Measurements from ENCODE around the gene EVA1C. TPM values are rescaled to one million over a fixed set of nuclear protein-coding genes. Genes with fewer than 3 reads are reported as not detected.
A peak's percentile ranks its signal among the peaks of the same experiment; 100 is the strongest.

The EVA1C gene
- total RNA-seq, 4 donors from 2014 or later: 22.4 to 35.1 (median 30.3) TPM

DNA sequence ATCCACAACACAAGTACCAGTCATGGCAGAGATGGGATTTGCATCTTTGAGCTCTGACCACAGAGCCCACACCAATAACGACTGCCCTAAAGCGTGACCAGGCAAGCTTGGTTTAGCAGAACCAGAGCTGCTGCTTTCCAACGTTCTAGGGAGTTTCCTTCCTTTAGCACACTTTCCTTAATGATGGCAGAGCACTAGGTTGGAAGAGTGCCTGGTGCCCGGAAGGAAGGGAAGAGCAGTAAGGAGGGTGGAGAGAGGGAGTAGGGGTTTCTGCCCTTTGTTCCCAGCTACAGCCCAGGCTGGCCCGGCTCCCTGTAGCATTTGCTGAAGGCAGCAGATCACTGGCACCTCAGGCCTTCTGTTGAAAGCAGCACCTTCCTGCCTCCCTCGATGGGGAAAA is 6.1 kb upstream of the EVA1C start:
- Histone ChIP-seq H3K36me3 (no peaks in the 10 kb centered on the region), H3K4me1 (peaks cover 0 to 11% (median 2%) of the 10 kb centered on the region in 4 donors), H3K4me3 (no peak overlapping the region), H3K27ac (peak overlapping the region in 1 of 4 donors; percentile 32), H3K9me3 (no peaks in the 10 kb centered on the region), H3K27me3 (no peaks in the 10 kb centered on the region)
- peak in 2 of 3 donors; percentile 53 to 60 for DNase-seq
- TF ChIP-seq, protein P1, sequence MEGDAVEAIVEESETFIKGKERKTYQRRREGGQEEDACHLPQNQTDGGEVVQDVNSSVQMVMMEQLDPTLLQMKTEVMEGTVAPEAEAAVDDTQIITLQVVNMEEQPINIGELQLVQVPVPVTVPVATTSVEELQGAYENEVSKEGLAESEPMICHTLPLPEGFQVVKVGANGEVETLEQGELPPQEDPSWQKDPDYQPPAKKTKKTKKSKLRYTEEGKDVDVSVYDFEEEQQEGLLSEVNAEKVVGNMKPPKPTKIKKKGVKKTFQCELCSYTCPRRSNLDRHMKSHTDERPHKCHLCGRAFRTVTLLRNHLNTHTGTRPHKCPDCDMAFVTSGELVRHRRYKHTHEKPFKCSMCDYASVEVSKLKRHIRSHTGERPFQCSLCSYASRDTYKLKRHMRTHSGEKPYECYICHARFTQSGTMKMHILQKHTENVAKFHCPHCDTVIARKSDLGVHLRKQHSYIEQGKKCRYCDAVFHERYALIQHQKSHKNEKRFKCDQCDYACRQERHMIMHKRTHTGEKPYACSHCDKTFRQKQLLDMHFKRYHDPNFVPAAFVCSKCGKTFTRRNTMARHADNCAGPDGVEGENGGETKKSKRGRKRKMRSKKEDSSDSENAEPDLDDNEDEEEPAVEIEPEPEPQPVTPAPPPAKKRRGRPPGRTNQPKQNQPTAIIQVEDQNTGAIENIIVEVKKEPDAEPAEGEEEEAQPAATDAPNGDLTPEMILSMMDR (IDR thresholded peaks at IDR 0.05): no peak
- TF ChIP-seq POLR2A (IDR thresholded peaks at IDR 0.05): no peak

DNA sequence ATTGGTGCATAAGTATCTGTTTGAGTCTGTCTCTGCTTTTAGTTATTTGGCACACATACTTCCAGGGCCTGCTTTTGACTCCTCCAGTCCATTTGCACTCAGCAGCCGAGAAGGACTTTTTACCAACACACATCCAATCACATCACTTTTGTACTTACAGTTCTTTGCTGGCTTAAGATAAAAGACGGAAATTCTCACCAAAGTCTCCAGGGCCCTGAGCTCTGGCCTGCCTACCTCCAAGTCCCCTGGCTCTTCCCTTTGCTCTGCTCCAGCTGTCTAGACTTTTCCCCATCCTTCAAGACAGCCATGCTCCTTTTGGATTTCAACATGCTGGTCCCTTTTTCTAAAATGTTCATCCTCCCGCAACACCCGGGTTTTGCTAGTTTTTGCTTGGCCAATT is 2.2 kb upstream of the EVA1C start:
- no peak for DNase-seq
- TF ChIP-seq, protein P1 (IDR thresholded peaks at IDR 0.05): no peak
- no peak for TF ChIP-seq POLR2A (IDR thresholded peaks at IDR 0.05)
- Histone ChIP-seq H3K36me3 (no peaks in the 10 kb centered on the region), H3K27ac (peak overlapping the region in 2 of 4 donors; percentile 94 to 97), H3K9me3 (no peaks in the 10 kb centered on the region), H3K27me3 (no peaks in the 10 kb centered on the region), H3K4me1 (peaks cover 0 to 19% (median 2%) of the 10 kb centered on the region in 4 donors), H3K4me3 (no peak overlapping the region)

DNA sequence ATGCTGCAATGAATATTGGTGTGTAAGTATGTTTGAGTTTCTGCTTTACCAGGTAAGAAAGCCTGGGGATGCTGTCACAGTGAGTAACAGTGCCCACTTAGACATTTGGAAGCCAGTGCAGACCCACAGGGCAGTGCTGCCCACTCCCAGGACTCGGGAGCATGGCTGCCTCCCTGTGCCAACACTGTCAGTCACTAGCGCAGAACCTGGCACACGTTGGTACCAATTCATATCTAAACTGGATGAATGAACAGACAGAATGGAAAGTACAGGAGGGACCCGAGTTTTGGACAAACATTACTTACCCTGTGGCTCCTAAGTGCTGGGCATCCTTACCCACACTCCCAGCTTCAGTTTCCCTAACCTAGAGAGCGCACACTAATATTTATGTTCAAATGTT is 1.6 kb upstream of the EVA1C start:
- Histone ChIP-seq H3K36me3 (no peaks in the 10 kb centered on the region), H3K4me1 (peaks cover 0 to 19% (median 2%) of the 10 kb centered on the region in 4 donors), H3K9me3 (no peaks in the 10 kb centered on the region), H3K27ac (peak overlapping the region; percentile 78 to 97 (median 93)), H3K27me3 (no peaks in the 10 kb centered on the region), H3K4me3 (peak overlapping the region in 2 of 4 donors; percentile 74 to 90)
- TF ChIP-seq POLR2A (IDR thresholded peaks at IDR 0.05): no peak
- TF ChIP-seq, protein P1 (IDR thresholded peaks at IDR 0.05): no peak
- no peak for DNase-seq

DNA sequence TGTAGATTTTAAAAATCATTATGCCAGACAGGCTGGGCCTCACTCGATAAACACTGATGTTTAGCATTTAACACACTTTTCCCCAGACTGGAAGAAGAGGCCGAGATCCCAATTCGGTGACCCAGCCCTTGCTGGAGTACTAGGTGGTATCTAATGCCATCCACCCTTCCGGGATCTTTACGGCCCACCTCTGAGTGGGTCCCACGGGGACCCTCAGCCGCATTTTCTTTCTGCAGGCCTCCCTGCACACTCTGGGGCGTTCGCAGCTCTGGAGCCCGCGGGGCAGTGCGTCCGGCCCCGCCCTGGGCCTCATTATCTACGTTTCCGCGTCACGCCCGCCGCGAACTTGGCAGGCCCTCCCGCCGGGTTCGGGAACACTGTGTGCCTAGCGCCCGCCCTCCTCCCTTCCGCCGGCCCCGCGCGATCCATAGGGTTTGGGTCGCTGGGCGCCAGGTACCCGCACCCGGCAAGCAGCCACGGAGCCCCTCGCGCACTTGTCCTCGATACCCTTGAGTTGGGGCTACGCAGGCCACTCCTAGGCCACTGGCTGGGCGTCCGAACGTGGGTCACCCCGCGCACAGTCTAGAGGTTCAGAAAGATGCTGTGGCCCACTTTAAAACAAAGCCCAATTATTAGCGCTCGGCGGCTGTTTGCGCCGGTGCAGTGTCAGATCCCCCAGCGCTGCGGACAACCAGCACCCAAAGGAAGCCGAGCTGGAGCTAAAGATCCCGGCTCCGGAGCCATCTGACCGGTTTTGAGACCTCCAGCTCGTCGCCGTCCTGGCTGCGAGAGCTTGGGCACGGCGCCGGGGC is 950 bp upstream of the EVA1C start:
- Histone ChIP-seq H3K36me3 (no peaks in the 10 kb centered on the region), H3K27ac (peak overlapping the region; percentile 78 to 97 (median 93)), H3K9me3 (no peaks in the 10 kb centered on the region), H3K27me3 (no peaks in the 10 kb centered on the region), H3K4me3 (peak overlapping the region; percentile 50 to 90 (median 82)), H3K4me1 (peaks cover 0 to 16% (median 2%) of the 10 kb centered on the region in 4 donors)
- TF ChIP-seq POLR2A (IDR thresholded peaks at IDR 0.05): peak; percentile 74 to 89
- TF ChIP-seq, protein P1 (IDR thresholded peaks at IDR 0.05): peak in 1 of 6 experiments; percentile 1
- DNase-seq: peak; percentile 64 to 95 (median 94)

DNA sequence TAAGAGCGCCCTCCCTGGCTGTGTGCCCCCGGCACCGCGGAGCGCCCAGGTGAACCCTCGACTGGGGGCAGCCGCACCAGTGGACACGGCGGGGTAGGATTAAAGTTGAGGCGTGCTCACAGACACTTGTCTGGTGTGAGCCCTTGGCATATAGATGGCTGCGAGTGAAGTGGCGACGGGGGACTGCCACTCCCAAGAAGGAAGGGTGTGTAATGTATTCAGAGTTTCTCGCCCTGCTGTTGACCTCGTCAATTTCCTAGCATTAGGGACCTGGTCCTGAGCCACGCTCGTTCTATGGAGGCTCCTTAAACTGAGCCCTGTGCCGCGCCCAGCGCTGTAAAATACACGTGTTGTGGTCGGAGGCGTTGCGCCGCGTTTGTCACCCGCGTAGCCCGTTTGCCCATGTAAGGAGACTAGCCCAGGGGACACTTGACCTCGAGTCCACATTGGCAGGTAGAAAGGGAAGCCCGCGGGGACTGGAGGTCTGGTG is 554 bp downstream of the EVA1C start:
- H3K4me1 ChIP-seq: peaks cover 0 to 11% (median 2%) of the 10 kb centered on the region in 4 donors
- peak overlapping the region; percentile 78 to 97 (median 93) for H3K27ac ChIP-seq
- no peaks in the 10 kb centered on the region for H3K36me3 ChIP-seq
- no peaks in the 10 kb centered on the region for H3K9me3 ChIP-seq
- TF ChIP-seq, protein P1 (IDR thresholded peaks at IDR 0.05): no peak
- TF ChIP-seq POLR2A (IDR thresholded peaks at IDR 0.05): peak in 1 of 2 donors; percentile 45
- peak in 2 of 3 donors; percentile 72 to 73 for DNase-seq
- no peaks in the 10 kb centered on the region for H3K27me3 ChIP-seq
- H3K4me3 ChIP-seq: peak overlapping the region; percentile 50 to 90 (median 82)
